ENCODE measurements around the gene ARHGEF11.

ARHGEF11 gene

GRCh38 chr1:156892190-156893047, 153.1 kb downstream of the ARHGEF11 start:
- DNase-seq, result peak; percentile 87

- DNase-seq, result peak; percentile 60
Measured at GRCh38 chr1:156889802-156890580, 155.6 kb downstream of the ARHGEF11 start.

DNA sequence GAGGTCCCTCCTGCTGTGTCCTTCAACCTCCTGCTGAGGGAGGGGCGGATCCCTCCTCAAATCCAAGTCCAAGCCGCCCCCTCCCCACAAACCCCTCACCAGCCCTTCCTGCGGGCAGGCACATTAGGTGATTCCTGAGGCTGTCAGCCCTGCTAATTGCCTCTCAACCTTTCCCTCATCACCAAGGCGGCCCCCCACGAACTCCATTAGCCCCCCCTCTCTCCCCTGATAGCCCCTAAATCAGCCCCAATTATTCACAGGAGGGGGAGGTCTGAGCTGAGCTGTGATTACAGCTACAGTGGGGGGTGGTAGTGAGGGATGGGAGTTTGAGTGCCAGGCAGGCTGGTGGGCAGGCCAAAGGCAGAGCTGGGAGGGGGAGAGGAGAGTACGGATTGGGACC, 157.8 kb downstream of the ARHGEF11 start:
- no peak for DNase-seq

GRCh38 chr1:156887317-156887716, 158.2 kb downstream of the ARHGEF11 start:
- no peak for DNase-seq

DNA sequence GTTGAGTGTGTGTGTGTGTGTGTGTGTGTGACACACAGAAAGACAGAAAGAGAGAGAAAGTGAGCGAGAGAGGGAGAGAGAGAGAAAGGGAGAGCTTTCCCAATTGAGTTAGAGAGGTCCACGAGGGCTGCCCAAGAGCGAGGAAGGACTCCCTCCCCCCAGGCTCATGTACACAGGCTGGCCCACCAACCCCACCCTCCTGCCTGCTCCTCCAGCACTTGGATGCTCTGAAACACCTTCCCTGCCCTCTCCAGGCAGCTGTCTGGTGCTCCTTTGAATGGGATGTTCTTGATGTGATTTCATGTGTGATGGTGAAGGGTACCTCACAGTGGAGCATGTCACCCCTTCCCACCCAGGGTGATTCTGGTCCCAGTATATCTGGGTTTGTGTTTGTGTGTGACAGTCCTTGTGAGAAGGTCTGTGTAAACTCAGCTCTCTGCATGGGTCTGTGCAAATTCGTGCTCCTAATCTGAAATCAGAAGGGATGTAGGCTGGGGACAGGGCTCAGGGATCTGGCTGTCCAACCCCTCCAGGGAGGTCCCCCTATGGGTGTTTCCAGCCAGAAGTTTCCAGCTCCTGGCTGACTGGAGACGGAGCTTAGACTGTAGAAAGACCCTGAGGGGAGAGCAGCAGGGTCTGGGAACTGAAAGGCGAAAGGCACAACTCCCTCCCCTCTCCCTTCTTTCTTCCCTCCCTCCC, 158.8 kb downstream of the ARHGEF11 start:
- DNase-seq, result no peak

DNA sequence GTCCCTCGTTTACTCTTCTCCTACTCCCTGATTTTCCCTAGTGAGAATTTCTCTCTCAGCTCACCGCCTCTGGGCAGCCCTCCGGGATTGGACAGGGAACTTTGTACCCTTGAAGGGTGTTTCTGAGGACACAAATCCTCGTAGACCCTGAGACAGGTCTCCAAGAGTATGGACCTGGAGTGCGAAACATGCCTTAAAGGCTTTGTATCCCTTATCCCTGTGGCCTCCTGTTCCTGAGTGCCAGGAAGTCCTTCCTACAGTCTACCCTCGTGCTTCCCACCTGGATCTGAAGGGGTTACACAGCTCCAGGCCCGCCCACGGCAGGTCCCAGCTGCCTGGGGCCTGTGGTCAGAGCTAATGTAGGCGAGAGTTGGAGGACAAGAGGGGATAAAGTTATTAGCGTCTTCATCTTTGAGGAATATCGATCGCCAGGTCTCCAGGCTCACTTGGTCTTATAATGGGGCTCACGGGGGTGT, 159.6 kb downstream of the ARHGEF11 start:
- DNase-seq, result no peak

- DNase-seq, result no peak
Measured at GRCh38 chr1:156885314-156885713, 160.2 kb downstream of the ARHGEF11 start.
